GM12878 (cell line): Measurements from ENCODE around the gene CYTIP. TPM values are rescaled to one million over a fixed set of nuclear protein-coding genes. Genes with fewer than 3 reads are reported as not detected.

Experiments
- ATF3 ChIP-seq: IDR thresholded peaks from 2 replicates; pipeline ENCODE4 v1.6.1; 2011; ENCODE audit warnings: low read depth, mild to moderate bottlenecking, low read length, moderate library complexity, borderline replicate concordance; ENCODE audit errors: extremely low read depth
- CBX5 ChIP-seq: sonication (generic); IDR thresholded peaks from 2 replicates; pipeline ENCODE4 v1.6.1; 2016; ENCODE audit warnings: low read depth, moderate library complexity, mild to moderate bottlenecking, inconsistent platforms
- CREM ChIP-seq: IDR thresholded peaks from 2 replicates; pipeline ENCODE4 v1.6.1; 2014; ENCODE audit warnings: antibody characterized with exemption, low read depth
- EGR1 ChIP-seq, 2 experiments: IDR thresholded peaks; 1 replicate in 1 of 2; 2 replicates in 1 of 2; pipeline ENCODE4 v1.6.1; 2011 to 2012; ENCODE audit warnings: low read depth in 2 of 2, low read length in 2 of 2, borderline replicate concordance in 1 of 2, mild to moderate bottlenecking in 1 of 2, moderate library complexity in 1 of 2
- IKZF1 ChIP-seq: fragments of 450-650 bp; conservative IDR thresholded peaks from 2 replicates; pipeline ENCODE4 v1.6.1; 2017; ENCODE audit warnings: antibody characterized with exemption, mild to moderate bottlenecking
- IRF5 ChIP-seq: fragments of 450-650 bp; IDR thresholded peaks from 2 replicates; pipeline ENCODE4 v1.6.1; 2017; ENCODE audit warnings: borderline replicate concordance
- MAX ChIP-seq: IDR thresholded peaks from 2 replicates; pipeline ENCODE4 v1.6.1; 2012; ENCODE audit warnings: low read depth, low read length, improper control_type of control experiment
- MTA2 ChIP-seq: fragments of 450-650 bp; IDR thresholded peaks from 2 replicates; pipeline ENCODE4 v1.6.1; 2016; ENCODE audit warnings: low read depth, mild to moderate bottlenecking, moderate library complexity
- MXI1 ChIP-seq: fragments of 150-350 bp; IDR thresholded peaks from 2 replicates; pipeline ENCODE4 v1.6.1; 2011; ENCODE audit warnings: low read depth, mild to moderate bottlenecking, inconsistent platforms, low read length, improper control_type of control experiment
- PKNOX1 ChIP-seq: fragments of 450-650 bp; IDR thresholded peaks from 2 replicates; pipeline ENCODE4 v1.6.1; 2016; ENCODE audit warnings: mild to moderate bottlenecking
- POLR2AphosphoS5 ChIP-seq: IDR thresholded peaks from 2 replicates; pipeline ENCODE4 v1.6.1; 2011; ENCODE audit warnings: mild to moderate bottlenecking, low read length, inconsistent platforms
- RAD51 ChIP-seq: fragments of 450-650 bp; IDR thresholded peaks from 2 replicates; pipeline ENCODE4 v1.6.1; 2016; ENCODE audit warnings: moderate library complexity, mild to moderate bottlenecking, inconsistent platforms
- RB1 ChIP-seq: fragments of 450-650 bp; formaldehyde crosslinking; IDR thresholded peaks from 2 replicates; pipeline ENCODE4 v1.6.1; 2017; ENCODE audit warnings: mild to moderate bottlenecking, borderline replicate concordance
- SMC3 ChIP-seq: IDR thresholded peaks from 2 replicates; pipeline ENCODE4 v1.6.1; 2011; ENCODE audit warnings: low read length, improper control_type of control experiment, borderline replicate concordance
- ZBED1 ChIP-seq: IDR thresholded peaks from 2 replicates; pipeline ENCODE4 v1.6.1; 2016; ENCODE audit warnings: borderline replicate concordance
- ZBTB11 ChIP-seq: fragments of 450-650 bp; formaldehyde crosslinking; IDR thresholded peaks from 2 replicates; pipeline ENCODE4 v1.5.0; 2022; ENCODE audit warnings: mild to moderate bottlenecking, missing genetic modification characterization
- ZNF622 ChIP-seq: fragments of 450-650 bp; IDR thresholded peaks from 2 replicates; pipeline ENCODE4 v1.6.1; 2017; ENCODE audit warnings: mild to moderate bottlenecking, inconsistent platforms
- ZNF687 ChIP-seq: fragments of 450-650 bp; IDR thresholded peaks from 2 replicates; pipeline ENCODE4 v1.6.1; 2017; ENCODE audit warnings: mild to moderate bottlenecking, moderate library complexity
- polyA plus RNA-seq, 11 experiments: library from polyadenylated mRNA; depleted of rRNA in 4 of 11; unstranded in 6 of 11; stranded (reverse) in 5 of 11; fragments of >200 nt; fragmentation: Nextera tagmentation in 4 of 11; fragmentation: Illumina TruSeq in 1 of 11; extraction: Ambion mirVana in 4 of 11; extraction: Trizol in 1 of 11; gene quantifications; 1 replicate in 1 of 11; 2 replicates in 10 of 11; pipeline versions ENCODE4 v1.2.1 to v1.2.3, GENCODE V29; 2011 to 2016; ENCODE audit warnings: inconsistent platforms in 2 of 11, missing spikeins in 2 of 11, low read depth in 1 of 11
- total RNA-seq, 4 experiments: library from RNA; depleted of rRNA in 3 of 4; stranded (reverse); fragments of >200 nt in 3 of 4; fragmentation: Illumina TruSeq in 1 of 4; extraction: Trizol in 1 of 4; gene quantifications; 2 replicates each; pipeline versions ENCODE4 v1.2.1 to v1.2.3, GENCODE V29; 2013 to 2021

The CYTIP gene
- total and polyA plus RNA-seq, 10 of the 15 experiments (the other 5 are each of a cell fraction or from before 2014, with no cell fraction given): 55.1 to 178 (median 73.4) TPM

- TF ChIP-seq PKNOX1: peak; percentile 71
- no peak; the same call in 1 of the 2 replicates for TF ChIP-seq RAD51
- peak; percentile 79 for TF ChIP-seq CREM
- no peak; the same call in 1 of the 2 replicates for TF ChIP-seq IKZF1
- TF ChIP-seq ATF3: no peak
- TF ChIP-seq ZBTB11 (CRISPR knock-in tag): no peak
- TF ChIP-seq ZNF622: no peak
- no peak for TF ChIP-seq MAX
- TF ChIP-seq SMC3: 0 out of 2 replicates have a peak, but pooled peaks have one; percentile 1
- no peak for TF ChIP-seq RB1
- TF ChIP-seq POLR2AphosphoS5: peak; percentile 65
- TF ChIP-seq IRF5: peak; percentile 19; the same call in 1 of the 2 replicates
- no peak for TF ChIP-seq EGR1 (IDR thresholded peaks at IDR 0.05; ENCODE audit: borderline replicate concordance in 1 of 2, low read depth in 2 of 2, low read length in 2 of 2)
- TF ChIP-seq MXI1: peak; percentile 64; the same call in 1 of the 2 replicates
- TF ChIP-seq MTA2: peak; percentile 94
- peak; percentile 92; the same call in 1 of the 2 replicates for TF ChIP-seq ZBED1
- peak; percentile 84; the same call in 1 of the 2 replicates for TF ChIP-seq CBX5
- TF ChIP-seq ZNF687: peak; percentile 62; the same call in 1 of the 2 replicates
Observed at GRCh38 chr2:157413326-157414035, 30.4 kb downstream of the CYTIP start (continued).
